Activated T-cell treated with anti-CD3 and anti-CD28 coated beads, Interleukin-2, amount 50 U/mL, for 4 hours (primary cell): ENCODE measurements around the gene ARHGAP15. TPM values are rescaled to one million over a fixed set of nuclear protein-coding genes. Genes with fewer than 3 reads are reported as not detected.

Experiments
- ATAC-seq, 2 donors: fragments of 200-7000 bp; cut with Tn5 transposase; one replicate each; pipeline ENCODE4 v1.10.0; 2021
- DNase-seq: peaks from one replicate; pipeline ENCODE4 v3.0.0-alpha.2; 2020
- H3K27me3 Mint-ChIP-seq: one replicate; pipeline ENCODE4 v1.8.0; 2021; ENCODE audit warnings: low read depth, mixed read lengths
- H3K36me3 Mint-ChIP-seq: one replicate; pipeline ENCODE4 v1.8.0; 2022; ENCODE audit warnings: mixed read lengths; ENCODE audit not compliant: insufficient read depth
- H3K4me1 Mint-ChIP-seq: one replicate; pipeline ENCODE4 v1.8.0; 2021; ENCODE audit warnings: low read depth, mixed read lengths
- H3K4me3 Mint-ChIP-seq: one replicate; pipeline ENCODE4 v1.8.0; 2021; ENCODE audit warnings: mild to moderate bottlenecking, moderate library complexity, mixed read lengths
- H3K9me3 Mint-ChIP-seq: one replicate; pipeline ENCODE4 v1.8.0; 2021; ENCODE audit warnings: mixed read lengths
- total RNA-seq, 3 donors: library from RNA; stranded (reverse); gene quantifications; one replicate each; pipeline ENCODE4 v1.2.1, GENCODE V29; 2021

The ARHGAP15 gene
- total RNA-seq, 3 donors from 2014 or later: 16.3 to 26.5 (median 25.6) TPM

DNA sequence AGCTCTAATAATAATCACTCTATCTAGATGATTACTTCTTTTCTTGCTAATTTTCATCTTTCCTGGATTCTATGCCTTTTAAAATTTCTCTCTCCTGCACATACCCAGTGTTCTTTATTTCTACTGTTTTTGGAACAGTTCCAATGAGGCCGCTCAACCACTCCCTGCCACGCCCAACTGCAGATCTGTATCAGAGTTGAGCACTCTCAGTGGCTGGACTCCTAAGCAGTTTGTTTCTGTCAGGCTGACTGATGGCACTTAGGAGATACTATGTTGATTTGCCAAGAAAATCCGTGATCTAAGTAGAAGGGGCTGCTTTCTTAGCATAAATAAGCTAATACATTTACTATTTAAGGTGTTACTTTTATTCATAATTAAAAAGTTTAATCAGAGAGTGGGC, 192.8 kb downstream of the ARHGAP15 start:
- ATAC-seq: no peak
- Mint-ChIP-seq H3K4me1 (peaks cover 50% of the 10 kb centered on the region), H3K36me3 (peaks cover 32% of the 10 kb centered on the region), H3K4me3 (no peak overlapping the region), H3K27me3 (no peaks in the 10 kb centered on the region), H3K9me3 (no peaks in the 10 kb centered on the region)
- DNase-seq: no peak

DNA sequence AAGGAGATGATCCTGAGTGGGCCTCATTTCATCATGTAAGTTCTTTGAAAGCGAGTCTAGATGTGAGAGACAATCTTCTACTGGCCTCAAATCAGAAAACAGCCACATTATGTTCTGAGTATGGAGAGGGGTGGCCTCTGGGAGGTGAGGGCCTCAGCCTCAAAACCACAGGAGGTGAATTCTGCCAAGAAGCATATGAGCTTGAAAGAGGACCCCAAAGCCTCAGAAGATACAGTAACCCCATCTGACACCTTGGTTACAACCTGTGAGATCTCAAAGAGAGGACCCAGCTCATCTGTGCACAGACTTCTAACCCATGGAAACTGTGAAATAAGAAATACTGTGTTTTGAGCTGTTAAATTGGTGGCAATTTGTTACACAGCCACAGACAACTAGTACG, 200.1 kb downstream of the ARHGAP15 start:
- H3K36me3 Mint-ChIP-seq: peaks cover 9% of the 10 kb centered on the region
- peaks cover 58% of the 10 kb centered on the region for H3K4me1 Mint-ChIP-seq
- no peak overlapping the region for H3K4me3 Mint-ChIP-seq
- peak in 1 of 2 donors; percentile 32 for ATAC-seq
- no peaks in the 10 kb centered on the region for H3K27me3 Mint-ChIP-seq
- H3K9me3 Mint-ChIP-seq: no peaks in the 10 kb centered on the region
- DNase-seq: no peak

DNA sequence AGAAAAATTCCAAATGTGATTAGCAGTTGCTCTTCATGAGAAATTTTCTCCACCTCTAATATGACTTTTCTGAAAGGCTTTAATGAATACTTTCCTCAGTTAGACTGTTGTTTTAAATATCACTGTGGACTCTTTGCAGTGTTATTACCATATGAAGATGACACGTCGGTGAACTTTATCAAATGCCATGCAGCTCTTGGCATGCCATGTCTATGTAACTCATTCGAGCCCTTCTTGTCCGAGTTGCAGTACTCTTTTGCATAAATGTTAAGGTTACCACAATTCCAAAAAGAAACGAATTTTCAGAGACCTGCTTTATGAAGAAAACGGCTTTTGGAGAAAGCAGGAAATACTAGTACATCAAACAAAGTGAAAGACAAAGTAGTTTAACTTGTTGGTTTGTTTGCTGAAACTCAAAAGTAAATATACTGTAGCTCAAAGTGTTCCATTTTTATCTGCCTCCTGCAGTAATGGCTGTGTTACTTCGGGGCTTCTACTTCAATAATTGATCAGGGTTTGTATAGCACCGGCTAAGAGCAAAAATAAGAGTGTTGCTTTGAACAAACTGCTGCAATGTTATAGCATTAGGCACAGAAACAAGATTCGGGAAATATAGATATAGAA, 204.1 kb downstream of the ARHGAP15 start:
- Mint-ChIP-seq H3K9me3 (no peaks in the 10 kb centered on the region), H3K4me3 (no peak overlapping the region), H3K4me1 (peaks cover 54% of the 10 kb centered on the region), H3K27me3 (no peaks in the 10 kb centered on the region), H3K36me3 (peaks cover 8% of the 10 kb centered on the region)
- ATAC-seq (no peak), DNase-seq (no peak)

DNA sequence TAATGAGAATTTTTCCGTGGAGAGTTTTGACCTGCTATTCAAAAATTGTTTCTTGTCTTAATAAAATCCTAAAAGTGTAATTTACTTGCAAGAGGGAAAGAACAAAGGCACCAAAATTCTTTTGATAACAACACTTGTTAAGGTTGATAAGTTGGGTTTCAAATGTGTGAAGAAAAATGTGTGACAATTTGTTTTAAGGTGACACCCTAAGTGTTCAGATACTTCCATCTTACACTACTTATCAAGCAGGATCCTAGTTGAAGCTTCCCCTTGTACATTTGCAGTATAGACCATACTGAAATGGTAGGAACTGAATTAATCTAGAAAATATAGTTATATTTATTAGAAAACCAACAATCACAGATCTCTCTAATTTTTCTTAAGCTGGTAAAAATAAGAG, 204.6 kb downstream of the ARHGAP15 start:
- no peaks in the 10 kb centered on the region for H3K9me3 Mint-ChIP-seq
- ATAC-seq (no peak), DNase-seq (no peak)
- H3K4me3 Mint-ChIP-seq: no peak overlapping the region
- H3K4me1 Mint-ChIP-seq: peaks cover 55% of the 10 kb centered on the region
- H3K27me3 Mint-ChIP-seq: no peaks in the 10 kb centered on the region
- H3K36me3 Mint-ChIP-seq: peaks cover 8% of the 10 kb centered on the region

DNA sequence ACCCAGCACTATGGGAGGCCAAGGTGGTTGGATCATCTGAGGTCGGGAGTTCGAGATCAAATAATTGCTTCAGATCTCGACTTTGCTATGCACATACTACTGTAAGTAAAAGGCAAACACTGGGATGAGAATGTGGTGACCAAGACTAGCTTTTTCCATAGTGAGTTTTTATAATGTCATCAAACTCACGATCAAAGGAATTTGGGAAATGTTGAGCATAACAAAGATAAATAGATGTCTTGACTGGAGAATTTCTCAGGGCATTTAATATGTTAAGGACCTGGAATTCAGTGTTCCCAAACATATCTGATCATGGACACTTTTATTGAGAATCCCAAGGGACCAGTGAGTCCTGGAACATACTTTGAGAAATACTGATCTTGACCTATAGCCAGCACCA, 205.6 kb downstream of the ARHGAP15 start:
- no peak for DNase-seq
- H3K9me3 Mint-ChIP-seq: no peaks in the 10 kb centered on the region
- no peak for ATAC-seq
- H3K36me3 Mint-ChIP-seq: peaks cover 4% of the 10 kb centered on the region
- H3K27me3 Mint-ChIP-seq: no peaks in the 10 kb centered on the region
- peaks cover 51% of the 10 kb centered on the region for H3K4me1 Mint-ChIP-seq
- H3K4me3 Mint-ChIP-seq: no peak overlapping the region

DNA sequence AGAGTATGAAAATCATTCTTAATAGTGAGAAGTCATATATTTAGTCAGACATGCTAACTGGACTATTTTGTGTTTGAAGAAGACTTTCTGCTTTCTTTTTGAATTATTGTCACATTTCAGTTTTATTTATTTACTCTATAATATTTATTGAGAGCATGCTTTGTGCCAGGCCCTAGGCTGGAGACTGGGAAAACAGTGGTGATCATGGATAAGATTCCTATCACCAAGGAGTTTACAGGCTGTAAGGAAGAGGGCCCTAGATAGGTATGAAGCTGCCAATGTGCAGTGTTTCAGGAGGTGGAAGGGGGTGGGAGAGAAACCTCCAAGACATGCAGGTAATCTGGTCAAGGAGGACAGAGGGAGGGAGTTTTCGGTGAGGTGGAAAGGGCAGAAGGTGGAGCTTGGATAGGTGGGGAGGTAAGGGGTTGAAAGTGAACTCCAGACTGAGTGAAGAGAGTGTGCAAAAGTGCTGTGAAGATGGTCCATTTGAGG, 207.5 kb downstream of the ARHGAP15 start:
- Mint-ChIP-seq H3K36me3 (peaks cover 12% of the 10 kb centered on the region), H3K27me3 (no peaks in the 10 kb centered on the region), H3K9me3 (no peaks in the 10 kb centered on the region), H3K4me1 (peaks cover 51% of the 10 kb centered on the region), H3K4me3 (no peak overlapping the region)
- ATAC-seq: no peak
- no peak for DNase-seq

DNA sequence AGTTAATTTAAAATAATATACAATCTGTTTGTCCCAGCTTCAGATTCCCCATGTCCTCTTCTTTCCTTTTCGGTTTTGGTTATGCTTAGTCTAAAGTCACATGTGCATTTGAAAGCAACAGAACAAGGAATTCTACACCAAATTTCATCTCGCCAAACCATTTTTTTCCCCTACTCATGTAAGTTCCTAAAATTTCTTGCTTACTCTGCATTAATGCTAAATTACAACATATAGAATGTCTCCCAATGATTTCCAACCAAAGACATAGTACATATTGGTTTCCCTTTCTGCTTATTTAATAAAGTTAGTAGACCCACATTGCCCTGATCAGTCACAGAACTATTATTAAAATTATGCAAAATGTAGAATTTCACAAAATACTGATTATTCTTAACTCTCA, 212.3 kb downstream of the ARHGAP15 start:
- no peak for ATAC-seq
- no peak for DNase-seq
- Mint-ChIP-seq H3K27me3 (no peaks in the 10 kb centered on the region), H3K9me3 (no peaks in the 10 kb centered on the region), H3K4me1 (peaks cover 49% of the 10 kb centered on the region), H3K4me3 (no peak overlapping the region), H3K36me3 (peaks cover 9% of the 10 kb centered on the region)

DNA sequence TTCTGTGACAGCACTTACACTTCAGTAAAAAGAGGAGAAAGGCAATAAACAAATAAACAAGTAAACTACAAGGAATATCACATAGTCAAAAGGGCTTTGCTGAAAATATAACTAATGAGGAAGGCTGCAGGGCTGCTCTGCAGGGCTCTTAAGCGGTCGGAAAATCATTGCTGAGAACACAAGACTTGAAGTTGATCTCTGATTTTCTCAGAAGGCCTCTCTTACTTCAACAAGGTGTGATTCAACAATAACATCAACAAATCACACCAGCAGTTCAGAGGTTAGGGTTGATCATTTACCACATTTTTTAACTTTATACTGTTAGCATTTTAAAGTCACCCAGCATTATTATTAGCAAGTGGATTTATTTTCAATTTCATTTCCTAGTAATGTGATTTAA, 215.6 kb downstream of the ARHGAP15 start:
- DNase-seq (no peak), ATAC-seq (no peak)
- H3K36me3 Mint-ChIP-seq: peaks cover 13% of the 10 kb centered on the region
- no peaks in the 10 kb centered on the region for H3K27me3 Mint-ChIP-seq
- H3K4me1 Mint-ChIP-seq: peaks cover 41% of the 10 kb centered on the region
- H3K4me3 Mint-ChIP-seq: no peak overlapping the region
- H3K9me3 Mint-ChIP-seq: no peaks in the 10 kb centered on the region

DNA sequence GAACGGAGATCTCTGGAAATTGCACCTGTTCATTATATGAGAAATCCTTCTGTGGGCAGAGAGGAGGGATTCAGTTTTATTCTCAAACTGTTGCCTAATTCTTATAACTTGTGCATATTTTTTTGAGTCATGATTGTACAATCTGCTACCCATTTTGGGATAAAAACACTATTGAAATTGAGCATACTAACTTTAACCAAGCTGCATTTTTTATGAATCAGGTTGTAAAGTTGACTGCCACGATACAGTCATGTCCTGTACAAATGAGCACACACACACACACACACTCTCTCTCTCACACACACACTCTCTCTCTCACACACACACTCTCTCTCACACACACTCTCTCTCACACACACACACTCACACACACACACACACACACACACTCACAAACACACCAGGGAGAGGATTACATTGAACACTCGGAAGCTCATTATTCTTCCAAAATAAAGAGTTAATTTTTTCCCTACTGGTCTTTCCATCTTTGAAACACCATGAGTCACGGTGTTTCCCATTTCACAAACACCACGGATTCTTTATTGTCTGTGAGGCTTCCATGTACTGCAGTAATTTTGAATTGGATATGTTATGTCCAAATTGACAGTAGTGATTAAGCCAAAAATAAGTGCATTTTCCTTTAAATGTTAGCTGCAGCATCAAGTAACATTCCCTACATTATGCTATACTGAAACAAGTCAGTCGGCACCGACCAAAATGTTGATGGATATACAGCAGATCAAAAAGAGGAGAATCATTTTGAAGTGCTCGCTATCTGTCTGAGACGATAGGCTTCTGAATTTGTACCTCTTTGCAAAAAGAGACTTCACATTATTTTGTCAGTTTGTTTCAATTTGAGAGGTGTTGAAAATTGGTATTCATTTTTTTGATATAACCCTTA, 216.9 kb downstream of the ARHGAP15 start:
- Mint-ChIP-seq H3K27me3 (no peaks in the 10 kb centered on the region), H3K36me3 (peaks cover 8% of the 10 kb centered on the region), H3K9me3 (no peaks in the 10 kb centered on the region), H3K4me3 (no peak overlapping the region), H3K4me1 (peaks cover 35% of the 10 kb centered on the region)
- ATAC-seq (no peak), DNase-seq (no peak)

DNA sequence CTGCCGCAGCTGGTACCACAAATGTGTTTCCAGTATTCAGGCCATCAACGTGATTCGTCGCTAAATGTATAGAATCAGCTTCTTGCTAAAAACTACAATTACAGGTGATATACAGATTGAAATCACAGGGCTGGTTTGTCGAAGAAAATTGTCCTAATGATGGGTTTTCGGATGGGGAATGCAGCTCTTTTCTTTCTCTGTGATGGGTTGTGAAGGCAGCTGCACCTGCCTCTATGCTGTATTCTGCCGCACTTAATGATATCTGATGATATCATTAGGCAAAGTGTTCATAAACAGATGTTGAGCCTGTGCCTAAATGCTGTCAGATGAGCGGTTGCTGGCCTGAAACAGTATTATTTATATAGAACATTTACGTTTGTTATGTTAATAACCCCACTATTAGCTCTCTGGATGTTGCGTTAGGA, 218.1 kb downstream of the ARHGAP15 start:
- Mint-ChIP-seq H3K9me3 (no peaks in the 10 kb centered on the region), H3K27me3 (no peaks in the 10 kb centered on the region), H3K4me3 (no peak overlapping the region), H3K4me1 (peaks cover 32% of the 10 kb centered on the region), H3K36me3 (peaks cover 9% of the 10 kb centered on the region)
- ATAC-seq (no peak), DNase-seq (no peak)

DNA sequence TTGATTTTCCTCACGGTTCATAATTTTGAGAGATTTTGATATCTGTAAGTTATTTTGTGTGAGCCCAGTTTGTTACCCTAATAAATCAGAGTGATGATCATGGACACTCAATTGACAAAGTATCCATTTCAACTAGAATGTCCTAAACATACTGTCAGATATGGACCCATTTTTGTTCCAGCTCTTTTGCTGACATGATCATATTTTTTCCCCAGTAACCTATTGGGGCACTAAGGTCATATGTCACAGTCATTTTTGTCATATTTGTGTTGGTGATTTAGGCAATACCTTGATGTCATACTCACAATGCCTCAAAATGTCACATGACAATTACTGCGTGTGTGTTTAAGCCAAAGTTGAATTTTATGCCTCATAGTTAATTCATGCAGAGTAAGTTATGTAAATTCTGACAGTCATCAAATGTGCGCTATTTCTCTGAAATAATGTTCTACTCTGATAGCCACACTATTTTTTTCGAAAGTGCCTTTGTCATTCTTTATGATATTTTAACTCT, 218.7 kb downstream of the ARHGAP15 start:
- no peak overlapping the region for H3K4me3 Mint-ChIP-seq
- DNase-seq (no peak), ATAC-seq (no peak)
- H3K27me3 Mint-ChIP-seq: no peaks in the 10 kb centered on the region
- peaks cover 30% of the 10 kb centered on the region for H3K4me1 Mint-ChIP-seq
- H3K9me3 Mint-ChIP-seq: no peaks in the 10 kb centered on the region
- H3K36me3 Mint-ChIP-seq: peaks cover 9% of the 10 kb centered on the region

DNA sequence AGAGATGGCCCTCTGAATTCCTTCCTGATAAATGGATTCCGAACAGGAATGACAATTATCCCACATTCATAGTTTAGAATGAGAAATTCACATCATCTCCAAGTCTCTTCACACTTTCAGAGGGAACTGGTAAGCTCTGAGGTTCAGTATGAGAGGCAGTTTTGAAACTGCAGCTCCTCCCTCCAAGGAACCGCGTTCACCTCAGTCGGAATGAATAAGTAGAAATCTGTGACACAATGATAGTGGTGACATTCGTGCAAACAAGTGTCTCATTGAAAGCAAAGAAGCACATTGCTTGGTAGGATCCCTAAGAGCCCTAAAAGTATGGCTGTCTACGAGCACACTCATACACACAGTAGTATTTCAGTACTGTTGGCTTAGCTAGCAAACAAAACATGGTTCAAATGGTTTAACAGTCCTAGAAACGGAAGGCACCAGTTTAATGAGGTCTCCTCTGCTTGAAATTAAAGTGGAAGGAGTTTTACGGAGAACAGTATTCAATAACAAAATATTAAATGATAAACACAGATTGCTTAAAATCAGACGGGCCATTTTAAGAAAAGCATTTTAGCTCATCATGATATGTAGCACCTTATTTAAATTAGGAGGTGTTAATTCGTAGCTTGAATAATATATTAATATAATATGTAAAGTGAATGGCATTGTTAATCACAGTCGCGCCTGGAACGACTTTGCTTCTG, 225.0 kb downstream of the ARHGAP15 start:
- no peak overlapping the region for H3K4me3 Mint-ChIP-seq
- no peaks in the 10 kb centered on the region for H3K27me3 Mint-ChIP-seq
- H3K36me3 Mint-ChIP-seq: peaks cover 11% of the 10 kb centered on the region
- H3K9me3 Mint-ChIP-seq: no peaks in the 10 kb centered on the region
- DNase-seq (no peak), ATAC-seq (no peak)
- peaks cover 21% of the 10 kb centered on the region for H3K4me1 Mint-ChIP-seq

DNA sequence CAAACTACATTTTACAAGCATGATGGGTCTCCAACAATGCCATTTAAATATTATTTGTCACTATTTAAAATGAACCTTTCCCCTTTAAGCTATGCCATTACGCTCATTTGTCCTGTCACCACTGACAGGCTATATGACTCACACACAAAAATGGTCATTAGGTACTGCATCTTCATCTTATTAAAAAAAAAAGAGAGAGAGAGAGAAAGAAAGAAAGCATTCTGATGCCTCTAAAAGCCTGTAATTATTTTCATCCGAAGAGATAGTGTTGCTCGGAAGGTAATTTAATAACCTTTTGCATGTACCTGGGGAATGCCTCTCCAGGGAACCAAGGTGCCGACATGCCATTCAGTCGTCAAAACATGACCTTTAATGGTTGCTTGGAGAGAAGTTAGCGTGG, 226.7 kb downstream of the ARHGAP15 start:
- H3K4me3 Mint-ChIP-seq: no peak overlapping the region
- no peak for DNase-seq
- H3K4me1 Mint-ChIP-seq: peaks cover 25% of the 10 kb centered on the region
- no peaks in the 10 kb centered on the region for H3K27me3 Mint-ChIP-seq
- peaks cover 15% of the 10 kb centered on the region for H3K36me3 Mint-ChIP-seq
- ATAC-seq: no peak
- no peaks in the 10 kb centered on the region for H3K9me3 Mint-ChIP-seq

DNA sequence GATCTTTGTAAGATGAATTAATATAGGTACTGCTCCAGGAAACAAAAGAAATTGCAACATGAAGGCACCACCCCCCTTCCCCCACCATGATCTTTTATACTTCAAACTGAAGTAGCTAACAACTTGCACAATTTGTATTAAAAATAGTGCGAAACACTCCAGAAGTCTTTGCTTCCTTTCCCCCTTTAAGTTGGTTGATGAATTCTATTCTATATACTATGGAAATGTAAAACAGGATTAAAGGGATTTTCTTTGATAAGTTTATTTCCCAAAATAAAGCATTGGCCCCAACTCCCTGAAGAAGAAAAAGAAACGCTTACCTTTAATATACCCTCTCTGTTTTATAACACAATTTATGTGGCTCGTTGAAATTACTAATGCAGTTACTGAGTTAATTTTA, 227.1 kb downstream of the ARHGAP15 start:
- peaks cover 25% of the 10 kb centered on the region for H3K4me1 Mint-ChIP-seq
- ATAC-seq: no peak
- no peak overlapping the region for H3K4me3 Mint-ChIP-seq
- no peaks in the 10 kb centered on the region for H3K27me3 Mint-ChIP-seq
- H3K9me3 Mint-ChIP-seq: no peaks in the 10 kb centered on the region
- peaks cover 15% of the 10 kb centered on the region for H3K36me3 Mint-ChIP-seq
- DNase-seq: no peak
